H54 (cell line): ENCODE results near the gene CXCL3.

Experiments used
- DNase-seq: peaks from one replicate; pipeline ENCODE4 v3.0.0; 2011; ENCODE audit warnings: low spot score, mixed read lengths; ENCODE audit not compliant: insufficient read length
- FAIRE-seq: peaks from 3 replicates; lab custom pipeline; 2011; peaks lifted over from hg19 to GRCh38; lab: Jason Lieb, UNC
- POLR2A ChIP-seq: IDR thresholded peaks from 2 replicates; pipeline ENCODE4 v1.6.1; 2011; ENCODE audit warnings: low read depth, mild to moderate bottlenecking, low read length

Gene CXCL3

GRCh38 chr4:74015126-74015780 lies 23.2 kb downstream of the CXCL3 start:
- FAIRE-seq, result no peak
- TF ChIP-seq POLR2A, result no peak
- no peak for DNase-seq

GRCh38 chr4:74014332-74014731 lies 24.2 kb downstream of the CXCL3 start:
- FAIRE-seq, result no peak
- DNase-seq, result no peak

GRCh38 chr4:74013264-74013663 lies 25.2 kb downstream of the CXCL3 start:
- TF ChIP-seq POLR2A, result no peak
- no peak for DNase-seq
- no peak for FAIRE-seq

More at GRCh38 chr4:74014332-74014731, 24.2 kb downstream of the CXCL3 start:
- no peak for TF ChIP-seq POLR2A

GRCh38 chr4:74012130-74012529 lies 26.4 kb downstream of the CXCL3 start:
- FAIRE-seq, result no peak
- TF ChIP-seq POLR2A, result no peak
- DNase-seq, result no peak

GRCh38 chr4:74009307-74009706 lies 29.2 kb downstream of the CXCL3 start:
- no peak for TF ChIP-seq POLR2A
- FAIRE-seq, result no peak
- no peak for DNase-seq

- TF ChIP-seq POLR2A, result no peak
- FAIRE-seq, result no peak
- DNase-seq, result no peak
These were observed 32.4 kb downstream of the CXCL3 start for GRCh38 chr4:74006009-74006476.

- TF ChIP-seq POLR2A, result no peak
- DNase-seq (no peak), FAIRE-seq (peak; percentile 69)
These were observed 33.0 kb downstream of the CXCL3 start for GRCh38 chr4:74005528-74005927.

- FAIRE-seq (no peak), DNase-seq (no peak)
- no peak for TF ChIP-seq POLR2A
These were observed 33.8 kb downstream of the CXCL3 start for GRCh38 chr4:74004668-74005067.

GRCh38 chr4:74000301-74000700 lies 38.2 kb downstream of the CXCL3 start:
- TF ChIP-seq POLR2A, result no peak
- FAIRE-seq, result no peak

GRCh38 chr4:73998040-73999011 lies 40.2 kb downstream of the CXCL3 start, which contains the start of gene CXCL5:
Gene CXCL5, minus strand, starts transcription at chr4:73998677. Its CDS starts 96 bp downstream, at chr4:73998581.
- DNase-seq, result no peak
- no peak for TF ChIP-seq POLR2A
- FAIRE-seq, result no peak

More at GRCh38 chr4:74000301-74000700, 38.2 kb downstream of the CXCL3 start:
- no peak for DNase-seq

GRCh38 chr4:73992050-73992449 lies 46.4 kb downstream of the CXCL3 start:
- no peak for DNase-seq
- FAIRE-seq, result no peak
- TF ChIP-seq POLR2A, result no peak

GRCh38 chr4:73991742-73992000 lies 46.8 kb downstream of the CXCL3 start:
- DNase-seq, result no peak
- no peak for TF ChIP-seq POLR2A
- no peak for FAIRE-seq

- TF ChIP-seq POLR2A, result no peak
- FAIRE-seq (no peak), DNase-seq (no peak)
These were observed 47.3 kb downstream of the CXCL3 start for GRCh38 chr4:73990988-73991741.

GRCh38 chr4:73989928-73990327 lies 48.6 kb downstream of the CXCL3 start:
- DNase-seq (no peak), FAIRE-seq (no peak)
- TF ChIP-seq POLR2A, result no peak
